HL-60 (cell line): ENCODE measurements around the gene HSD11B2.

Experiments used
- DNase-seq, 2 experiments: peaks; one replicate each; pipeline ENCODE4 v3.0.0-alpha.2; 2010 to 2020; ENCODE audit warnings: low read depth in 1 of 2, low spot score in 1 of 2
- H3K27ac ChIP-seq: fragments of 250-450 bp; sonication (Bioruptor Pico); replicated peaks from 2 replicates; pipeline ENCODE4 v1.5.1; 2020; ENCODE audit warnings: mild to moderate bottlenecking, moderate library complexity
- H3K27me3 ChIP-seq: fragments of 250-450 bp; sonication (Bioruptor Pico); 2 replicates; pipeline ENCODE4 v1.5.1; 2021; ENCODE audit warnings: mild to moderate bottlenecking, moderate library complexity; ENCODE audit not compliant: insufficient read depth, poor library complexity, severe bottlenecking
- H3K4me3 ChIP-seq: replicated peaks from 2 replicates; pipeline ENCODE4 v1.5.1; 2011; ENCODE audit warnings: mild to moderate bottlenecking, control low read depth, low read length; ENCODE audit not compliant: insufficient read depth
- GABPA ChIP-seq: IDR thresholded peaks from 2 replicates; pipeline ENCODE4 v1.6.1; 2012; ENCODE audit warnings: low read depth
- POLR2AphosphoS5 ChIP-seq: IDR thresholded peaks from 2 replicates; pipeline ENCODE4 v1.6.1; 2012; ENCODE audit warnings: low read depth
- SPI1 ChIP-seq: IDR thresholded peaks from 2 replicates; pipeline ENCODE4 v1.6.1; 2012; ENCODE audit warnings: low read depth, mild to moderate bottlenecking, borderline replicate concordance
- TF ChIP-seq, protein P1 (sequence below): IDR thresholded peaks from 2 replicates; pipeline ENCODE4 v1.6.1; 2012; ENCODE audit warnings: low read depth; ENCODE audit not compliant: insufficient replicate concordance
- TF ChIP-seq, protein P2 (sequence below): IDR thresholded peaks from one replicate; pipeline ENCODE4 v1.5.1; 2011; ENCODE audit warnings: low read length, control low read depth, inconsistent platforms; ENCODE audit not compliant: insufficient read depth

HSD11B2 gene

GRCh38 chr16:67449336-67449735, 18.4 kb downstream of the HSD11B2 start:
- H3K27ac ChIP-seq: no peak overlapping the region
- TF ChIP-seq POLR2AphosphoS5 (no peak), GABPA (no peak), SPI1 (no peak)
- TF ChIP-seq, protein P1, sequence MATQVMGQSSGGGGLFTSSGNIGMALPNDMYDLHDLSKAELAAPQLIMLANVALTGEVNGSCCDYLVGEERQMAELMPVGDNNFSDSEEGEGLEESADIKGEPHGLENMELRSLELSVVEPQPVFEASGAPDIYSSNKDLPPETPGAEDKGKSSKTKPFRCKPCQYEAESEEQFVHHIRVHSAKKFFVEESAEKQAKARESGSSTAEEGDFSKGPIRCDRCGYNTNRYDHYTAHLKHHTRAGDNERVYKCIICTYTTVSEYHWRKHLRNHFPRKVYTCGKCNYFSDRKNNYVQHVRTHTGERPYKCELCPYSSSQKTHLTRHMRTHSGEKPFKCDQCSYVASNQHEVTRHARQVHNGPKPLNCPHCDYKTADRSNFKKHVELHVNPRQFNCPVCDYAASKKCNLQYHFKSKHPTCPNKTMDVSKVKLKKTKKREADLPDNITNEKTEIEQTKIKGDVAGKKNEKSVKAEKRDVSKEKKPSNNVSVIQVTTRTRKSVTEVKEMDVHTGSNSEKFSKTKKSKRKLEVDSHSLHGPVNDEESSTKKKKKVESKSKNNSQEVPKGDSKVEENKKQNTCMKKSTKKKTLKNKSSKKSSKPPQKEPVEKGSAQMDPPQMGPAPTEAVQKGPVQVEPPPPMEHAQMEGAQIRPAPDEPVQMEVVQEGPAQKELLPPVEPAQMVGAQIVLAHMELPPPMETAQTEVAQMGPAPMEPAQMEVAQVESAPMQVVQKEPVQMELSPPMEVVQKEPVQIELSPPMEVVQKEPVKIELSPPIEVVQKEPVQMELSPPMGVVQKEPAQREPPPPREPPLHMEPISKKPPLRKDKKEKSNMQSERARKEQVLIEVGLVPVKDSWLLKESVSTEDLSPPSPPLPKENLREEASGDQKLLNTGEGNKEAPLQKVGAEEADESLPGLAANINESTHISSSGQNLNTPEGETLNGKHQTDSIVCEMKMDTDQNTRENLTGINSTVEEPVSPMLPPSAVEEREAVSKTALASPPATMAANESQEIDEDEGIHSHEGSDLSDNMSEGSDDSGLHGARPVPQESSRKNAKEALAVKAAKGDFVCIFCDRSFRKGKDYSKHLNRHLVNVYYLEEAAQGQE: no peak
- TF ChIP-seq, protein P2, sequence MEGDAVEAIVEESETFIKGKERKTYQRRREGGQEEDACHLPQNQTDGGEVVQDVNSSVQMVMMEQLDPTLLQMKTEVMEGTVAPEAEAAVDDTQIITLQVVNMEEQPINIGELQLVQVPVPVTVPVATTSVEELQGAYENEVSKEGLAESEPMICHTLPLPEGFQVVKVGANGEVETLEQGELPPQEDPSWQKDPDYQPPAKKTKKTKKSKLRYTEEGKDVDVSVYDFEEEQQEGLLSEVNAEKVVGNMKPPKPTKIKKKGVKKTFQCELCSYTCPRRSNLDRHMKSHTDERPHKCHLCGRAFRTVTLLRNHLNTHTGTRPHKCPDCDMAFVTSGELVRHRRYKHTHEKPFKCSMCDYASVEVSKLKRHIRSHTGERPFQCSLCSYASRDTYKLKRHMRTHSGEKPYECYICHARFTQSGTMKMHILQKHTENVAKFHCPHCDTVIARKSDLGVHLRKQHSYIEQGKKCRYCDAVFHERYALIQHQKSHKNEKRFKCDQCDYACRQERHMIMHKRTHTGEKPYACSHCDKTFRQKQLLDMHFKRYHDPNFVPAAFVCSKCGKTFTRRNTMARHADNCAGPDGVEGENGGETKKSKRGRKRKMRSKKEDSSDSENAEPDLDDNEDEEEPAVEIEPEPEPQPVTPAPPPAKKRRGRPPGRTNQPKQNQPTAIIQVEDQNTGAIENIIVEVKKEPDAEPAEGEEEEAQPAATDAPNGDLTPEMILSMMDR: no peak

DNA sequence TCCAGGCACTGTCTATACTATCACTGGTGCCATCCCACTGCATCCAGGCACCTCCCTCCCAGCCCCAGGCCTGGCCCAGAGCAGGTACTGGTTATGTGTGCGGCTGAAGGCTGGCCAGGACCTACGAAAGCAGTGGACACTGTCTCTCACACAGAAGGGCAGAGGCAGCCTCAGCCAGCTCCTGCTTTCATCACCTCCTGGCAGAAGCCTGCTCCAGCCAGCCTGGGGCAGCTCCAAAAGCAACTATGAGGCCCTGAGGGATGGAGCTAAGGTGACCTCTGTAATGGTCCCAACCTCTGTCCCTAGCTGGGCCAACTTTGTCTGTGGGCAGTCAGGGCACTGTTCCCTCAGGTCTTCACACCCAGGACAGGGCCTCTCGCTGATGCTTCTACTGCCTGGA, 18.8 kb downstream of the HSD11B2 start:
- no peak overlapping the region for H3K4me3 ChIP-seq

More at GRCh38 chr16:67449336-67449735, 18.4 kb downstream of the HSD11B2 start:
- no peak for DNase-seq
- no peaks in the 10 kb centered on the region for H3K27me3 ChIP-seq
- H3K4me3 ChIP-seq: no peak overlapping the region

DNA sequence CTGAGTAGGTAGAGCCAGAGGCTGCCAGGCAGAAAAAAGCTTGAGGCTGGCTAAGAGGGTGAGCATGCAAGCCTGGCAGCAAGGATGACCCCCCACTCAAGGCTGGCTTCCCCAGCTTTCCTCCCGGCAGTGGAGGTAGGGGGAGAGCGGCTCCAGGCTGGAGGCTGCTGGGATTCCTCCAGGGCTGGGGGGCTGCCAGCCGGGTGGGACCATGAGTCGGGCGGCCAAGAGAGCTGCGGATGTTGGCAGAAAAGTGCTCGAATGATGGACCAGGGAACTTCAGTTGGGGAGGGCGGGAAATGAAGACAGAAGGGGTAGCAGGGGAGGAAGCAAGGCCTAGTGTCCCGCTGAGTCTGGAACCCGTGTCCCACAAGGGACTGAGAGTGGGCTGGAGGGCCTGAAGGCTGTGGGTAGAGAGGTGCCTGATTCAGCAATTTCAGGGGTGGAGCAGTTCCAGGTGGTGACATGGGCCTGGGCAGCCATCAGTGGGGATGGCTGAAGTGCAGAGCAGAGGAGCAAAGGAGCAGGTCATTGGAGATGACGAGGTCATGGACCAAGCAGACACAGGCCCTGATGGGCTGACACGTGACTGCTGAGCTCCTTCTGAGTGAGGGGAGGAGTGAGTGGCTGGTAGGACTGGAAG, 20.3 kb downstream of the HSD11B2 start:
- Histone ChIP-seq H3K4me3 (no peak overlapping the region), H3K27ac (no peak overlapping the region), H3K27me3 (no peaks in the 10 kb centered on the region)
- TF ChIP-seq, protein P1: no peak
- TF ChIP-seq POLR2AphosphoS5: no peak
- TF ChIP-seq, protein P2: no peak
- TF ChIP-seq SPI1: no peak
- no peak for TF ChIP-seq GABPA
- no peak for DNase-seq

More for the DNA sequence above, 18.8 kb downstream of the HSD11B2 start:
- no peak for DNase-seq
- Histone ChIP-seq H3K27me3 (no peaks in the 10 kb centered on the region), H3K27ac (no peak overlapping the region)
- TF ChIP-seq POLR2AphosphoS5 (no peak), GABPA (no peak), SPI1 (no peak)
- TF ChIP-seq, protein P1: no peak
- TF ChIP-seq, protein P2: no peak
